HG02642 (cell line): ENCODE measurements around the gene TBCK.

Experiments
- ATAC-seq: cut with Tn5 transposase; IDR thresholded peaks from one replicate; pipeline ENCODE4 v1.9.1; 2021; ENCODE audit warnings: mild to moderate bottlenecking; ENCODE audit not compliant: unreplicated experiment, poor library complexity

TBCK gene

DNA sequence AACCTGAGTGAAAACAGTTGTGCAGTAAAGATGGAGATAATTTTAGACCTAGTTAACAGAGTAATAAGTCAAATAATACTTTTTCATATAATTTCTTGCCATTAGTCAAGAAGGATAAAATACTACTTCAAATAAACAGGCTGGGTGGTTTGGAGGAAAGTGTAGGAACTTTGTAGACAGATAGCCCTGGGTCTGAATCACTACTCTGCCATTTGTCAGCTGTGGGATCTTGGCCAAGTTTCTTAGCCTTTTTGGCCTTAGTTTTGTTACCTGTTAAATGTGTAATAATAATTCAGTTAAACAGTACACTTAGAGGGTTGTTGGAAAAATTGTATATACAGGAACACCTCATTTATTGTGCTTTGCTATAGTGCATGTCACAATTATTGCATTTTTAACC lies 257.1 kb downstream of the TBCK start:
- no peak for ATAC-seq

GRCh38 chr4:106056914-106057313 lies 259.1 kb downstream of the TBCK start:
- no peak for ATAC-seq

DNA sequence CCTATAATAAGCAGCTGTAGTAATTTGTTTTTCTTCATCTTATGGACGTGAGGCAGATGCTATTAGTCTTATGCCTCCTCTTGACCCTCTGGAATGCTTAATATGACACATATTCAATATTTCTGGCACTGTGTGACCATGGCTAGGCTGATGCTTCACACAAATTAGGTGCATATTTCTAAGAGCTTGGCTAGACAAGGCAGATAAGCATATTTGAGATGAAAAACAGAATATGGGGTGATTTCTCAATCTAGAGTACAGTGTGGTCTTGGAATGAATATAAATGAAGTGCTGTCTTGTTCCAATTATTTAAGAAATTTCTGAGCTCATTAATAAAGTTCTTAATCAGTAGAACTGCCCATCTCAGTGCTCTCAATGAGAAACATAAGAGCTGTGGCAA lies 264.5 kb downstream of the TBCK start:
- no peak for ATAC-seq

DNA sequence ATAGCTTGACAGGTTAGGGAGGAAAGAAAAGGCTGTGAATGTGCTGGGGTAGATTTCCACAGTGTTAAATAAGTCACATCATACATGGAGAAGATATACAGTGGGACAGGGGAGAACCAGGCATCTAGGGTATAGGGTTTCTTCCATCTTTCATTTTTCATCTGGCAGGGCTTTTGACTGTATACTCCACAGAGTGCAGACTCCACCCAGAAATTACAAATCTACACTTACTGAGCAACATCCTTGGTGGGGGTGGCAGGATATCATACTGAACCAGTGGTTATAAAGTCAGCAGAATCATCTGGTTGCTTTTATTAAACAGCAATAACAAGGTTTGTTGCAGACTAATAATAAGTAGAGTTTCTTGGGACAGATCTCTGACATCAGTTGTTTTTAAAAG lies 266.5 kb downstream of the TBCK start:
- no peak for ATAC-seq

- ATAC-seq = no peak
Observed at GRCh38 chr4:106048250-106048971, 267.6 kb downstream of the TBCK start.

DNA sequence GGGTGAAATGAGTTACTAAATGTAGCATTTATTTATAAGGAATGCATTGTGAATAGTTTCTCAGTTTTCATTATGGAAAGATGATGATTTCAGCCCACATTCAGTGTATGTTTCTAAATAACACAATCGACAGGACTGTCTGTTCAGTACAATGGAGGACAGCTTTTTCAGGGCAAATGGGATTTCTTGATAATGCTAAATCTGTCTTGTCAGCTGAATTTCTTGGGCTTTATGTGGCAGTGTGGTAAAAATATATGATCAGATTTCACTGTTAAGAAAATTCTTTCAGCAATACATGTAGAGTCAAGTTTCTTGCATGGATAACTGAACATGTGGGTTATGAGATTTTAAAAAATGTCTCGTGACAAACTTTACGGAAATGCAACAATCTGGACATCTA lies 269.9 kb downstream of the TBCK start:
- no peak for ATAC-seq

DNA sequence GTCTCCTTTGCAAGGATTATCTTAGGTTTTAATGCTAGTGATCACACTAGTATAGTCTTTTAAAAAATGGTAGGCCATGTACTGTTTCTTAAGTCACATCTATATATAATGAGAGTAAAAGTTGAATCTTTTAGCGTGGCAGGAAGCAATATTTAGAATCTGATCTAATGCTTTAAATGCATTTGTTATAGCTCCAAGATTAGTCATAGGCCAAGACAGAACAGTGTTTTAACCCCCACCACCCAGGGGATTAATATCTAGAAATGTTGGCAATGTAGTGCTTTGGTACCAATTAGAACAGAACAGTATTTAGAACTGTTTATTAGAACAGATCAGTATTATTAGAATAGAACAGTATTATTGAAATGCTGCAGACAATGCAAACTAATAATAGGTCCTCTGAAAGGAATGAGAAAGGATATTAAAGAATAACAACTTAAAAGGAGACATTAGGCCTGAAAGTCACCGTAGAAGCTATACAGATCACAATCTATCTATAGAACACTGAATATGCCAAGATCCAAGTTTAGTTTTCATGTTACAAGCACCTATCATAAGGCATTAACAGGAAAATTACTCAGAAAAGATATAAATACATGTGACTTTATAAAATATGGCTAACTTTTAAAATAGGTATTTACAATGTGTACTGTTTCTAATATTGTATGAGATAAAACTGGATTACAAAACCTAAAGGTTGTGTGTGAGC lies 274.6 kb downstream of the TBCK start:
- no peak for ATAC-seq

GRCh38 chr4:106039796-106040195 lies 276.2 kb downstream of the TBCK start:
- no peak for ATAC-seq

DNA sequence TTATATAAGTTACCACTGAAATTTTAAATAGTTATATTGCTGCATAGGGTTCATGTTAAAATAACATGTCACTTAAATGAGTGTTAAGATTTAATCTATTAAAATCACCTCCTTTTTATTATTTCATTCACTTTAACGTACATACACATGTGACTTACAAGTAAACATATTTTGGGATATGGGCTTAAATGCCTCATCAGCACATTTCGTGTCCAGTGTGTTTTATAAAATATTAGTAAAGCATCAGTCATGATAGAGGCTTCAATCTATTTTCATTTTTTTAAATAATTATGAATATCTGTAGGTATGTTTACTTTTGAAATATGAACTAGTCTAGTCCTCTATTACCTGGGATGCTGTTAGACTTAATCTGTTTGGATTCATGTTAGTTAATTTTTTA lies 277.1 kb downstream of the TBCK start:
- ATAC-seq = no peak

- ATAC-seq = no peak
Observed at GRCh38 chr4:106038012-106038411, 278.0 kb downstream of the TBCK start.

- ATAC-seq = no peak
Observed at GRCh38 chr4:106036848-106037247, 279.2 kb downstream of the TBCK start.

- ATAC-seq = no peak
Observed at GRCh38 chr4:106036334-106036733, 279.7 kb downstream of the TBCK start.

DNA sequence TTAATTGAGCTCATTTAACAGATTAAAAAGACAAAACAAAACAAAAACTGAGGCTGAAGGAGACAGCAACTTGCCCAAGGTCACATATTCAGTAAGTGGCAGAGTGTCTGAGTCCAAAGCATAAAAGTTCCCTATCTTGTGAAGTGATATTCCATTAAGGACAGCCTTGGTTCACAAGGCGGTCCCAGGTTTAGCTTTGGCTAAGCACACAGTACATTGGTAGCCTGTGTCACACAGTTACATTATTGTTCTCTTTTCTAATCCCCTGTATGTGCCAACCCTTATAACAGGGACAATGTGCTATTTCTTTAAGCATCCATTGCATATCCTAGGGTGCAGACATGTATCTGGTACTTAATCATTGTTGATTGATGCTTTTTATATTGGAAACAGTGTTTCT lies 280.8 kb downstream of the TBCK start:
- no peak for ATAC-seq

- no peak for ATAC-seq
Observed at GRCh38 chr4:106034751-106035150, 281.3 kb downstream of the TBCK start.

DNA sequence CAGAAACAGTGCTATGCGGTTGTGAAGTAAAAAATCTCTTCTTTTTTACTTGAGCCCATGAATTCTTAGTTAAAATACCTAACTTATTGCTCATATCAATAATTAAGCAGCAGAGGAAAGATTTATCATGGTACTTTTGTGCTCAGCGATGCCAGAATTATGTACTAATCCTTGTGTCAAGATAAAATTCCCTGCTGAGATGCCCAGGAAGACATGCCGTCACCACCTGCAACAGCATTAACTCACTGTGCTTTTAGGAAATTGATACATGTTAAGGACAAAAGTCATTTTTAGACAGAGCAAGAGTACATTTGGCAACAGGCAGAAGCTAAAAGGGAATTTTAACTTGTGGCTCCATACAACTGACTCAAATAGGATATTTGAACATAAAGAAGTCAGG lies 281.8 kb downstream of the TBCK start:
- ATAC-seq = no peak

DNA sequence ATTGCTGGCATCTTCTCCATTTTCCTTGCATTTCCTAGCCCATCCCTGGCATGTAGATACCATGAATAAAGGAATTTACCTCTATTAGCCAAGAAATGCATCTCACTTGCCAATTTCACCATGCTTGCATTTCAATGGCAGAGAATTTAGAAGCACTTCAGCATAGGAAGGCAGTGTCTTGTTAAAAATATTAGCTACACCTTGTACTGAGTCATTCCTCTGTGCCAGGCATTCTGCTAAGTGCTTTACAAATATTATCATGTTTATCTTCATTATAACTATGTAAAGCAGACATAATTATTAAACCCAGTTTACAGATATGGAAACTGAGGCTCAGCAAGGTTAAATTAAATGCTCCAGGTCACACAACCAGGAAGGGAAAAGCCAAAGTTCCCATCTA lies 282.5 kb downstream of the TBCK start:
- ATAC-seq = no peak

DNA sequence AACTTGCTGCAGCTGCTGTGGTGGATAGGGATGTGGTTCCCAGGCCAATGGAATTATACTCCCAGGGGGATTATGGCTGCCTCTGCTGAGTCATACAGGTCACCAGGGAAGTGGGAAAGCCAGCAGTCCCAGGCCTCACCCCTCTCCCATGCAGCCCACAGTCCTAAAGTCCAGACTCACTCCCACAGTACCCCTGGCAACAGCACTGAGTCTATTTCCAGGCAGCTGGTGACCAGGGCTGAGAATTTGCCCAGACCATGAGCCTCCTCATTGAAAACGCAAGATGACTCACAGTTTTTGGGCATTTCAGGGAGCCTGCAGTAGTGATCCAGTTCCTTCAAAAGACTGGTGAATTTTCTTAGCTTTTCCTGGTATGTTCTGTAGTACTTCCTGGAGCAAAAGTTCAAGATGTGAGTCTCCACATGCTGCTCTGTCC lies 283.1 kb downstream of the TBCK start:
- ATAC-seq = no peak

GRCh38 chr4:106022454-106022853 lies 293.6 kb downstream of the TBCK start:
- ATAC-seq = no peak

DNA sequence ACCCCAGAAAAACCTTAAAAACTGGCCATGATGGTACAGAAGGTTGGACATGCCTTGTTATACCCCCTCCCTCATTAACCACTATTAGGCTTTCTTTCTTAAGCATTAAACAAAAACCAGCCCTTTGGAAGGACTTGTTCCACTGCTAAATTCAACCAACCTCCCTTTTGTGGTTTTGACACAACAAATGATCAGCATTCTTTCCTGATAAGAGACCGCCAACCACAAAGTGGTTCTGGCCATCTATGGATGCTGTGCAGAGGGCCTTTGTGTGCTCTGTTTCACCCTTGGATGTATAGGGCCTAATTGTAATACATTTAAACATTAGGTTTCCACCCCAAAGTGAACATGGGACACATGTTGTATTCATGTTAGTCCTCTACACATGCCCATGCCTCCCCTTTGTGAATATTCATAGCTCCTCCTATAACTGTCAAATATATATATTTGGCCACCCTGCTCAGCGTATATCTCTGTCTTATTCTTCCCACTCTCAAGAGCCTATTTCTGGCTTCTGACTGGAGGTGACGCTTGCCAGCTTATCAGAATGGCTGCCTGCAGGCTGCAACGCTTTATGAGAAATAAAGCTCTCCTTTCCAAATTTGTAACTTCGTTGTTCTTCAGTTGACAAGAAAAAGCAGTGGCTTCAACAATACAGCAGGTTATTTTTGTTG lies 294.1 kb downstream of the TBCK start:
- ATAC-seq = no peak

GRCh38 chr4:106019771-106020170 lies 296.2 kb downstream of the TBCK start:
- no peak for ATAC-seq

- no peak for ATAC-seq
Observed at GRCh38 chr4:106017975-106018374, 298.0 kb downstream of the TBCK start.
